GM19193 (cell line): ENCODE data around the gene RPP25L.

Experiments
- POLR2A ChIP-seq: IDR thresholded peaks from 4 replicates; pipeline ENCODE4 v1.6.1; 2011; ENCODE audit not compliant: insufficient read depth, insufficient read length; ENCODE audit errors: extremely low read depth

Gene RPP25L

DNA sequence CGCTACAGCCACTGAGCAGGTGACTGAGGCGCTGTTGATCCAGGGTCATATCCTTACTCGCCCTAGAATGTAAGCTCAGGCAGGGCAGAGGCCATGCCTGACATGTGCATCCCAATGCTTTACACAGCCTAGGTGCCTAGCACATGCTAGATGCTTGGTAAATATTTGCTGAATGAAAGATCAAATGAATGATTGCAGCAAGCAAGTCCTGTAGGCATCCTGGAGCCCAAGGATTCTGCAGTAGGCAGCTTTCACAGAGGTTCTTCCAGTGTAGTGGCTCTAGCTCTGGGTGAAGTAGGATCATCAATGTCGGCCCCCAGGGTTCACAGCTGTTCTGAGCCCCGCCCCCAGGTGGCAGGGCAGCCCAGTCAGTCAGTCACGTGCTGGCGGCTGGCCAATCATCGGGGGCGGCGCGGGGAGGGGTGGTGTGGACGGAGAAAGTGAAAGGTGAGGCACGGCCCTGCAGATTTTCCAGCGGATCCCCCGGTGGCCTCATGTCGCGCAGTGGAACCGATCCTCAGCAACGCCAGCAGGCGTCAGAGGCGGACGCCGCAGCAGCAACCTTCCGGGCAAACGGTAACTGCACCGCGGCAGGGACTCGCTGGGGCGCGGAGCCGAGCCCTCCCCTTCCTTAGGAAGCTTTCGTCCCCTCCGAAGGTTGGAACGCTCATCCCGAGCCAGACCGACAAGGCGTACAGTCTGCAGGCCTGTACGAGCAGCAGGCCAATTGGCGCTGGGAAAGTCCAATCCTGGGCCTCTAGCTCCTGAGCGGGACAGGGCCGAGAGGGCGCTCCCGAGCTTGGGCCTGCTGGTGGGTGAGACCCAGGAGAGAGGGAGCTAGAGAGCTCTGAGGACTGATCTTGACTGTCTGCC lies 34.5 kb upstream of the RPP25L start, which contains the start of gene GALT:
Gene GALT (plus strand): TSS at position 465 of the 873 bp plus-strand sequence. CDS start 30 bp downstream, at position 495.
- peak; percentile 73 for TF ChIP-seq POLR2A

DNA sequence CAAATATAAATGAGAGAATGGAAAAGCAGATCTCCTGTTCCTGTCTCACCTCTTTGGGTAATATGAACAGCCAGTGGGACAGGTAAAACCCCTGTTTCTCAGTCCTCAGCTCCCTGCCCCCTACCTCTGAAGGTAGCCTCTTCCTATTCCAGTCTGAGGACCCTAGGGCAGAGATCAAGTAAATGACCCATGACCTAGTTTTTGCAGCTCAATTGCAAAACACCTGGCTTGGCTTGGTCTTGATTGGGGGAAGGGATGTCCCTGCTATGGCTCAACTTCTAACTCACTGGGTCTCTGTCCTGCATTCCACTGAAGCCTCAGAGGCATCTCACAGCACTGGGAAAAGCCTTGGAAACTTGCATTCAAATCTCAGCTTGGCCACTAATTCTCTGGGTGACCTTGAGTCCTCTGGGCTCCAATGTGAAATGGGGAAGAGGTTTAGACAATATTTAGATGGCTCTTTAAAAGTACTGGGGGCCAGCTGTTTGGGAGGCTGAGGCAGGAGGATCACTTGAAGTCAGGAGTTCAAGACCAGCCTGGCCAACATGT lies 32.9 kb upstream of the RPP25L start:
- no peak for TF ChIP-seq POLR2A

DNA sequence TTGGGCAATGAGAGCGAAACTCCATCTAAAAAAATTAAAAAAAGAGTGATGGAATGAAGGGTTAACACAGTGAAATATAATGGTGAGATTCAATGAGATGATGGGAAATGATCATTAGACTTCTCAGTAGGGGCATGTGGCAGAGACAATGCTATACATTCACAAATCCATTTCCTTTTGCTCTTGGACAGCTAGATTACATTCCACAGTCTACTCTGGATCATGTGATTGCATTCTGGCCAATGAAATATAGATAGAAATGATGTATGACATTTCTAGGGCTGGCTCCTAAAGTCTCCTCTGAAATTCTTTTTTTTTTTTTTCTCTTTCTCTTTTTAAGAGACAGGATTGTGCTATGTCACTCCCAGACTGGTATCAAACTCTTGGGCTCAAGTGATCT lies 30.8 kb upstream of the RPP25L start:
- no peak for TF ChIP-seq POLR2A

DNA sequence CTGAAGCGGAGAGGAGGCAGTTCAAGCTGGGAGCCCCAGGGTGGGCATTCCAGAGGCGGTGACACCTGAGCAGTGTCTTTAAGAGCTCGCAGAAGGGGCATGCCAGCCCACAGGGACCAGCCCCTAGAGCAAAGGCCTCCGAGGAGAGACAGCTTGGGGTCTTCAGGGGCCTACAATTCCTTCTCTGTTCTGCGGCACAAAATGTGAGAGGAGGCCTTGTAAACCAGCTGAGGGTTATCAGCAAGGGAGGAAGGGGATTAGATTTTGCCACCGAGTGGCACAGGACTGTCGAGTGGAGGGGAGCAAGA lies 26.2 kb upstream of the RPP25L start:
- no peak for TF ChIP-seq POLR2A

DNA sequence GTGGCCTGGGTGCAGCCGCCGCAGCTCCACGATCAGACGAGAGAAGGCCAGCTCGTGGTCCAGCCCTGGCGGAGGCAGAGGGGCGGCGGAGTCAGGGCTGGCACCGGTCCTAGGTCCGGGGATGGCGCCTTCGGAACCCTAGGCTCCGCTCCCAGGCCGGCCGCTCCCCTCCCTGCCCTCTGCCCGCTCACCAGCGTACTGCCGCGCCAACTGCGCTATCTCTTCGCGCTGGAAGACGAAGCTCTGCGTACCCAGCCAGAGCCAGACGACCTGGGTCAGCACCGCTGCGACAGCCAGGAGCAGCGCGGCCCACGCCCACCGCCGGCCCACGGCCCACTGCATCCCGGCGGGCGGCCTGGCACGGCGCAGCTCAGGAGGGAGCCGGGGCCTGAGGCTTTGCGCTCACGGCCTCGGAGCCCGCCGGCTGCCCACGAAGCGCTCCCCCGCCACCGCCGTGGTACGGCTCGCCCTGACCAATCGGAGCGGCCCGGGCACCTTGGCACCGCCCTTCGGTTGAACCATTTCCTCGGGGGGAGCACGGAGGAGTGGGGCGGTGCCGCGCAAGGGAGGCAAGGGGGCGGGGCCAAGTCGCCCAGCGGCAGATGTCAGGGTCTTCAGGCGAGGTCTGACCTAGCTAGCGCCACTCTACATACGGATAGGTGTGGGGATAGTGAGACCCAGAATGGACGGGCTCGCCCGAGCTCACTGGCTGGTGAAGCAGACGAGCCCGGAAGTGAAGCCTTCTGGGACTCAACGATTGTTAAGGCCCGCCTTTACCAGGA lies 25.6 kb upstream of the RPP25L start, which contains the start of gene SIGMAR1:
Gene SIGMAR1 (minus strand): TSS at position 432 of the 782 bp plus-strand sequence. CDS start 90 bp downstream, at position 342.
- peak; percentile 79 for TF ChIP-seq POLR2A

DNA sequence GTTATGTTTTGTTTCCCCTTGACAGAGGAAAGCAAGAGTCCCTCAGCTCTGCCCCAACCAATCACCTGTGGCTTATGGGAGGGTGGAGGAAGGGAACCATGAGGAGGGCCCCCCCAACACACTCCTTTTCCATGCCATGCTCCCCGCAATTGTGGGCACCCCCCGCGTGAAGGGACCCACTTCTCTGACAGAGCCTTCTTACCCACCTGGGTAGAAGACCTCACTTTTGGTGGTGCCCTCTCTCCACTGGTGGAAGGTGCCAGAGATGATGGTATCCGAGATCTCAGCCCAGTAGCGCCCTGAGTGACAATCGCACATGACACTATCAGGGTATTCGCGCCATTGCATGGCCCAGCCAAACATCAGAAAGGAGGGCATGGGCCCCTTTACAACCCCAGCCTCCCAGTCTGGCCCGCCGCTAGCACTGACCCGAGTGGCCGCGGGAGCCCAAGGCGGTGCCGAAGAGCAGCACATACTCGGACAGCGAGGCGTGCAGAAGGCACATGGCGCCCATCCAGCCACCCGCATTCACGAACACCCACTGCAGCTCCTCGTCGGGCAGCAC lies 25.0 kb upstream of the RPP25L start:
- no peak for TF ChIP-seq POLR2A

DNA sequence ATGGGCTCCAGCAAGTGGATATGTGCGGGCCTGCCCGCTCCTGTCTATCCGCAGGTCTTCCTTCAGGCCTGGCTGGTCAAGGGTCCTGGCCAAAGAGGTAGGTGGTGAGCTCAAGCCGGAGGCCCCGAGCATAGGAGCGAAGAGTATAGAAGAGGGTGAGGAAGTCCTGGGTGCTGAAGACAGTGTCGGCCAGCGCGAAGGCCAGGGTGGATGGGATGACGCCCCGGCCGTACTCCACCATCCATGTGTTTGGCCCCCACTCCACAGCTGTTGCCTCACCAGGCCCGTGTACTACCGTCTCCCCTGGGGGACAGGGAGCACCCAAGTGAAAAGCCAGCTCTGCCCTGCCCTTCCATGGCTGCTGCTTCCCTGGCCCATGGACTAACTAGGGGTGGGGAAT lies 23.7 kb upstream of the RPP25L start:
- TF ChIP-seq POLR2A, result no peak

DNA sequence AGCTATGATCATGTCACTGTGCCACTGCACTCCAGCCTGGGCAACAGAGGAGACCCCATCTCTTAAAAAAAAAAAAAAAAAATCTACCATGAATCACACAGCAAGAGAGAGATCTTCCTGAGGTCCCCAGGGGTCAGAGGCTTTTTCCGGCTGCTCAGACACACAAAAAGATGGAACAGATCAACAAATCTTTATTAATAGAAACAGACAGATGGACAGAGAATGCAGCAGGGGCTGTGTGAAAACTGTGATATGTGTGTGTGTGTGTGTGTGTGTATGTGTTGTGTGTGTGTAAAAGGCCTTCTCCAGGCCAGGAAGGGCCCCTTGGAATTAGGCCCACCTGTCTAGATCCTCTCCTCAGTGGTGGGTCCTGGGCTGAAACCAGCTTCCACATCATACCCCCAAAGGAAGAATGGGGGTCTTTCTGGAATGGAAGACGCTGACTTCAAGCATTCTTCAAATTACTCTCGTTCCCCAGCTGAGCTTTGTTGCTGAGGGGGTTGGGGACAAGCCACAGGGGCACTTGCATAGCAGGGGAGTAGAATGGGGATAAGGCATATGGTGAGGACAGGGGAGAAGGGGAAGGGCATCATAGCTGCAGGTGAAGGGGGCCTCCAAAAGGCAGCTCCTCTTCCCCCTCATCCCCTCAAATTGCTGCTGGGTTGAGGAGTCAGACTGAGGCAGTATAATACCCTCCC lies 22.8 kb upstream of the RPP25L start:
- no peak for TF ChIP-seq POLR2A

DNA sequence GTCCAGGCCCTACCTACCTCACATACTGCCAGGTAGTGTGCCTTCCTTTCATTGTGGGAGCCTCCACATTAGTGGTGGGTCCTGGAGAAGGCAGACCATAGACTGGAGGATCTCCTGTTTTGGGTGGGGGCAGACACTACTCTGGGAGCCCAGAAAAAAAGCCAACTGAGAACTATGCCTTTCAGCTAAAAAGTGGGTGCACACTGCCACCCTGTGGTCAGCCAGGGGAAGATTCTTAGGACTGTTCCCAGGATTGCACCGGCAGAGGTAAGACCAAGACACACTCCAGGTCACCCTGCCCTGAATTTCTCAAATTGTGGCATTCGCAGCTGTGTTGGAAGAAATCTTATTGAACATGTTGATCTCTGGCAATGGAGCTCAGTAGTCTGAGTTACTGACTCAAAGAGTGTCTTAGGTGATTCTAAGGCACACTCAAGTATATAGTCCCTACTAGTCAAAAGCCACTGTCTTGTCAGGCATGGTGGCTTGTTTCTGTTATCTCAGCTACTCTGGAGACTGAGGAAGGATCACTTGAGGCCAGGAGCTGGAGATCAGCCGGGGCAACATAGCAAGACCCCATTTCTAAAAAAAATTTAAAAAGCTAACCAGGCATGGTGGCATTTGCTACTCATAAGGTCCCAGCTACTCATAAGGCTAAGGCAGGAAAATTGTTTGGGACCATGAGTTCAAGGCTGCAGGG lies 22.1 kb upstream of the RPP25L start:
- TF ChIP-seq POLR2A, result no peak

DNA sequence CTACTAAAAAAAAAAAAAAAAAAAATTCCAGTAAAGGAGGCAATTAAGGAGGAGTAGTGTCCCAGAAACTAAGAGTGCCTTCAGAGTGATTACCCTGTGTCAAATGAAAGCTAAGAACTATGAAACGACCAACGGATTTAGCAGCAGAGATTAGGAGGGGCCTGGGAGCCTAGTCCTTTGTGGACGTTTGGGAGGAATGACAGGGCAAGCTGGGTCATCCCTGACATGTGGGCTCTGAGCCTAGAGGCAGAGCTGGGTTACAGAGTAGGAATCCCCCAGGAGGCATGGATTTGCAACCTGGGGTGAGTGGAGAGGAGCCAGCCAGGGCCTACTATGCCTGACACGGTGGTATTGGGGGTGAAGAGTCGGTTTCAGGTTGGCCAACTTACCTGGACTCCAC lies 21.3 kb upstream of the RPP25L start:
- TF ChIP-seq POLR2A, result no peak

DNA sequence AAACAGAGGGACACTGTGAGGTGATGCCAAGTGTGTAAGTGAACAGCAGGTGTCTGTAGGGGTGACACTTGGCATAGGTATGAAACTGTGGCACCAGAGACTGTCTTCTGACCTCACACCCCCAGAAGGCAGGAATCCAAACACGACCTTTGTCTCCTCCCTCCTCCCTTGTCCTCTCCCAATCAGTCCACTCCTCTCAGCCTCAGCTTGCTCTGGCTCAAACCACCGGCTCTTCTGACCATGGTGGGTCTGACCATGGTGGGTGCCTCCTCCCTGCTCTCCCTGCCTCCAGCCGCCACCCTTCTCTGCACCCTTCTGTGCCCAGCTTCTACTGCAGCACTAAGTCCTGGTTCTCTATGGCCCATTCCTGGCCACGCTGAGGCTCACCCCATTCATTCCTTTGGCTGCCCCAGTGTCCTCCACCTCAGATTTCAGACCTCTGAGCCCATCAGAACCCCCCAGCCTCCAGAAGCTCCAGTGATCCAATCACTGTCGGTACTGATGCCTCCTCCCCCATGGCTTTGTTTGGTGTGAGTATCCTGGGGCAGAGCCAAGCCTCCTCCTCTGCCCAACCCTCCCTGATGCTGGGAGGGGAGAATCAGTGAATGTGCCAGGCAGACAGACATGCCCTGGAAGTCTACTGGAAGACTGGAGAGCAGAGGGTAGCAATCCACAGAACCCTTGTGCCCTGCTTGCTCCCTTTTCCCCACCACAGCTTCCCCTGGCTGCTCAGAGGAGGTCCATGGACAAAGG lies 18.7 kb upstream of the RPP25L start:
- TF ChIP-seq POLR2A, result no peak

DNA sequence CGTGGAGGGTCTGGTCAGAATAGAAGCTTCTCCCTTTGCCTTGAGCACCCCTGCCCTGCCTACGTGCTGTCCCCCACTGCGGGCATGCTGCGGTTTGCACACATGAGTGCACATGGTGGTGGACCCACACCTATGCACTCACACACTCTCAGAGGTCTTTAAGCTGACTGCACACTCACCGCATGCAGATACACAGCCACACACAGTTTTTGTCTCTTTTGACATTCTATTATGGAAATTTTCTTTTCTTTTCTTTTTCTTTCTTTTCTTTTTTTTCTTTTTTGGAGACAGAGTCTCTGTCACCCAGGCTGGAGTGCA lies 17.6 kb upstream of the RPP25L start:
- no peak for TF ChIP-seq POLR2A

DNA sequence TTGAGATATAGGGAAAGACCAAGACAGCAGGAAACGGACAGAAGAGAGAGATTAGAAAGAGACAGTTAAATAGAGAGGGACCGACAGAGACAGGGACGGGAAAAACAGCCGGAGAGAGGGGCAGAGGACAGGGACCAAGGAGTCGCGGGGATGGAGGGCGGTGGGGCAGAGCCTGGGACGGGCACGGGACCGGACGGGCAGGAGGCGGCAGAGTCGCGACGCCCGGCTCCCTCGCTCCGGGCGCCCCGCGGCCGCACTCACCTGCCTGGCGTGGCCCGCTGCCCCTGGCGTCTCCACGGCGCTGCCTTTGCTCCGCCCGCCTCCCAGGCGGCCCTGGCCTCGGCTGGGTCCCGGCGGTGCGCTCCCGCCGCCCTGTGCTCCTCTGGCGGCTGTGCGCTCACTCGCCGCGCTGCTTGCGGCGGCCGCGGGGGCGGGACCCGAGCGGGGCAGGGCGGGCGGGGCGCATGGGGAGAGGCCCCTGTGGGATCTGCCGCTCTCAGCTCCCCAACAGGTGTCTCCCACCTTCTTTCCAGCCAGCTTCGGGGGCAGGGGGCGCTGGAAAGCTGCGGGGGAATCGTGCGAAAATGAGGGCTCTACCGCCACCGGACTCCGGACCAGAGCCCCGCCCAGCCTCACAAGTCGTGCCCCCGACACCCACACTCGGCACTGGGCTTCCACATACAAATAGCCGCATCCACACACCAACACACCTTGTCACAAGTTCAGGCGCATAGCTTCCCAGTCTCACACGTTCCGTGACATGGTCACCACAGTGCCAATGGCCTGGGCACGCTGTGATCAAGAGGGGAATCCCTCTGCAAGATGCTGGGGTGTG lies 17.0 kb upstream of the RPP25L start, which contains the start of gene ARID3C:
Gene ARID3C (minus strand): TSS at position 411 of the 835 bp plus-strand sequence. CDS start 1,052 bp downstream, outside the sequence.
- no peak for TF ChIP-seq POLR2A
